Mesendoderm (in vitro differentiated cells): ENCODE results near the gene TUBA1B. TPM values are rescaled to one million over a fixed set of nuclear protein-coding genes. Genes with fewer than 3 reads are reported as not detected.
A peak's percentile ranks its signal among the peaks of the same experiment; 100 is the strongest.
"Not testable (repeated sequence)": the region's sequence is repeated elsewhere in the genome, so short reads cannot be mapped to it uniquely, and the experiment has no call there.

ENCODE experiments used
- DNase-seq: peaks from one replicate; pipeline ENCODE4 v3.0.0; 2013
- H2AK5ac ChIP-seq: 2 replicates; pipeline ENCODE4 v1.6.1; 2013; ENCODE audit warnings: low read length, inconsistent platforms
- H2BK120ac ChIP-seq: 2 replicates; pipeline ENCODE4 v1.6.1; 2013; ENCODE audit warnings: low read depth, mild to moderate bottlenecking, low read length, moderate library complexity, mixed read lengths
- H2BK15ac ChIP-seq: replicated peaks from 2 replicates; pipeline ENCODE4 v1.6.1; 2013; ENCODE audit warnings: low read depth, mild to moderate bottlenecking, moderate library complexity
- H2BK5ac ChIP-seq: 2 replicates; pipeline ENCODE4 v1.6.1; 2013; ENCODE audit warnings: low read length, inconsistent platforms
- H3K18ac ChIP-seq: 2 replicates; pipeline ENCODE4 v1.6.1; 2013; ENCODE audit warnings: mild to moderate bottlenecking, low read length, mixed read lengths
- H3K23ac ChIP-seq: one replicate; pipeline ENCODE4 v1.6.1; 2013; ENCODE audit warnings: low read length
- H3K27ac ChIP-seq: 2 replicates; pipeline ENCODE4 v1.5.1; 2013; ENCODE audit warnings: low read depth, mild to moderate bottlenecking, inconsistent platforms, low read length, moderate library complexity
- H3K27me3 ChIP-seq: 2 replicates; pipeline ENCODE4 v1.6.1; 2013; ENCODE audit warnings: low read length, control low read depth, mild to moderate bottlenecking, inconsistent platforms; ENCODE audit not compliant: insufficient read depth, poor library complexity
- H3K36me3 ChIP-seq: 2 replicates; pipeline ENCODE4 v1.6.1; 2013; ENCODE audit warnings: low read length, inconsistent platforms; ENCODE audit not compliant: control insufficient read depth, insufficient read depth
- H3K4ac ChIP-seq: one replicate; pipeline ENCODE4 v1.6.1; 2013; ENCODE audit warnings: low read depth, mild to moderate bottlenecking, low read length, moderate library complexity
- H3K4me1 ChIP-seq: 2 replicates; pipeline ENCODE4 v1.6.1; 2013; ENCODE audit warnings: low read depth, low read length, inconsistent platforms; ENCODE audit not compliant: control insufficient read depth
- H3K4me2 ChIP-seq: 2 replicates; pipeline ENCODE4 v1.6.1; 2013; ENCODE audit warnings: low read length
- H3K4me3 ChIP-seq: 2 replicates; pipeline ENCODE4 v1.5.1; 2013; ENCODE audit warnings: mild to moderate bottlenecking, low read length
- H3K56ac ChIP-seq: one replicate; pipeline ENCODE4 v1.6.1; 2013; ENCODE audit warnings: low read length
- H3K79me1 ChIP-seq: 2 replicates; pipeline ENCODE4 v1.6.1; 2013; ENCODE audit warnings: low read length, inconsistent platforms
- H3K79me2 ChIP-seq: 2 replicates; pipeline ENCODE4 v1.6.1; 2013; ENCODE audit warnings: mild to moderate bottlenecking, low read length; ENCODE audit not compliant: control insufficient read depth, insufficient read depth
- H3K9ac ChIP-seq: 2 replicates; pipeline ENCODE4 v1.6.1; 2013; ENCODE audit warnings: low read length, inconsistent platforms
- H4K5ac ChIP-seq: one replicate; pipeline ENCODE4 v1.6.1; 2013; ENCODE audit warnings: low read length
- H4K8ac ChIP-seq: one replicate; pipeline ENCODE4 v1.6.1; 2013; ENCODE audit warnings: low read depth, mild to moderate bottlenecking, control low read depth, low read length, moderate library complexity
- WGBS: extraction: QIAGEN DNeasy Blood & Tissue Kit; methylation state at CpG from one replicate; pipeline ENCODE4 v1.1.7; 2013; ENCODE audit warnings: low lambda C conversion rate, missing lambda C conversion rate; ENCODE audit not compliant: insufficient coverage; ENCODE audit errors: extremely low coverage; 5-methylcytosine and 5-hydroxymethylcytosine counted together
- polyA plus RNA-seq, 2 experiments: library from polyadenylated mRNA; stranded (reverse); fragments of 200-250 nt; gene quantifications; one replicate each; pipeline ENCODE4 v1.2.3, GENCODE V29; 2013

TUBA1B gene
- polyA plus RNA-seq (2013, experiment 1 of 2), result 2,535 TPM
- polyA plus RNA-seq (2013, experiment 2 of 2), result 2,481 TPM

- H4K8ac ChIP-seq, result no peak within 1 kb of the TSS
- H3K4ac ChIP-seq, result peak within 1 kb of the TSS; percentile 99
- peak within 1 kb of the TSS; percentile 18 for H2BK120ac ChIP-seq
- peak within 1 kb of the TSS; percentile 94 for H3K18ac ChIP-seq
- peak within 1 kb of the TSS; percentile 100 for H3K9ac ChIP-seq
- DNase-seq, result peak; percentile 94
- peaks cover 4% of the 10 kb centered on the region for H3K79me1 ChIP-seq
- peak within 1 kb of the TSS; percentile 80 for H3K4me3 ChIP-seq
- peak within 1 kb of the TSS; percentile 33 for H4K5ac ChIP-seq
- no CpG with 5 or more reads among the region's 79 CpGs for WGBS
- H3K27me3 ChIP-seq, result no peaks in the 10 kb centered on the region
- peak within 1 kb of the TSS; percentile 57 for H3K4me2 ChIP-seq
- H2BK15ac ChIP-seq, result no peak within 1 kb of the TSS
- peaks cover 8% of the 10 kb centered on the region for H3K4me1 ChIP-seq
- H3K56ac ChIP-seq, result peak within 1 kb of the TSS; percentile 99
- peaks cover 14% of the 10 kb centered on the region for H3K79me2 ChIP-seq
- peak within 1 kb of the TSS; percentile 97 for H2BK5ac ChIP-seq
- H3K36me3 ChIP-seq, result peaks cover 10% of the 10 kb centered on the region
- H3K27ac ChIP-seq, result peak within 1 kb of the TSS; percentile 95
- H3K23ac ChIP-seq, result peak within 1 kb of the TSS; percentile 83
- H2AK5ac ChIP-seq, result peak within 1 kb of the TSS; percentile 83
Observed at GRCh38 chr12:49131051-49131893, at the start of gene TUBA1B. TSS of gene TUBA1B (minus strand) at chr12:49131395. CDS start at chr12:49131300, 95 bp downstream.

GRCh38 chr12:49174218-49174617 is 43.0 kb upstream of the TUBA1B start:
- no peak for DNase-seq
- no peaks in the 10 kb centered on the region for H3K27me3 ChIP-seq
- no peaks in the 10 kb centered on the region for H3K79me1 ChIP-seq
- H3K27ac ChIP-seq, result no peak overlapping the region
- H3K4me1 ChIP-seq, result no peaks in the 10 kb centered on the region
- no peak overlapping the region for H4K5ac ChIP-seq
- H3K4me3 ChIP-seq, result no peak overlapping the region
- no peak overlapping the region for H2BK15ac ChIP-seq
- no peak overlapping the region for H3K56ac ChIP-seq
- WGBS, result no CpG with 5 or more reads among the region's 5 CpGs
- H2BK120ac ChIP-seq, result no peak overlapping the region
- H3K4ac ChIP-seq, result no peak overlapping the region
- no peak overlapping the region for H2BK5ac ChIP-seq
- no peak overlapping the region for H3K9ac ChIP-seq
- no peak overlapping the region for H4K8ac ChIP-seq
- H3K23ac ChIP-seq, result no peak overlapping the region
- H3K18ac ChIP-seq, result no peak overlapping the region
- no peaks in the 10 kb centered on the region for H3K79me2 ChIP-seq
- no peaks in the 10 kb centered on the region for H3K36me3 ChIP-seq
- H3K4me2 ChIP-seq, result no peak overlapping the region
- H2AK5ac ChIP-seq, result no peak overlapping the region

GRCh38 chr12:49170924-49171323 is 39.7 kb upstream of the TUBA1B start:
- Histone ChIP-seq H3K27ac (no peak overlapping the region), H3K23ac (no peak overlapping the region), H3K27me3 (no peaks in the 10 kb centered on the region), H2BK15ac (no peak overlapping the region), H3K4me3 (no peak overlapping the region), H4K5ac (no peak overlapping the region), H3K4ac (no peak overlapping the region), H3K9ac (no peak overlapping the region), H3K79me1 (no peaks in the 10 kb centered on the region), H3K18ac (no peak overlapping the region), H3K36me3 (no peaks in the 10 kb centered on the region), H2AK5ac (no peak overlapping the region), H4K8ac (no peak overlapping the region), H2BK120ac (no peak overlapping the region), H2BK5ac (no peak overlapping the region), H3K79me2 (no peaks in the 10 kb centered on the region), H3K56ac (no peak overlapping the region), H3K4me2 (no peak overlapping the region), H3K4me1 (no peaks in the 10 kb centered on the region)
- no peak for DNase-seq

- Histone ChIP-seq H3K4me1 (no peaks in the 10 kb centered on the region), H3K23ac (no peak overlapping the region), H3K79me1 (no peaks in the 10 kb centered on the region), H4K5ac (no peak overlapping the region), H3K56ac (no peak overlapping the region), H3K27ac (no peak overlapping the region), H3K18ac (no peak overlapping the region), H3K79me2 (no peaks in the 10 kb centered on the region), H3K36me3 (no peaks in the 10 kb centered on the region), H3K4ac (no peak overlapping the region), H4K8ac (no peak overlapping the region), H3K27me3 (no peaks in the 10 kb centered on the region), H2BK120ac (no peak overlapping the region), H3K9ac (no peak overlapping the region), H2AK5ac (no peak overlapping the region), H2BK15ac (no peak overlapping the region), H2BK5ac (no peak overlapping the region), H3K4me3 (no peak overlapping the region), H3K4me2 (no peak overlapping the region)
- no CpG with 5 or more reads among the region's 2 CpGs for WGBS
- DNase-seq, result no peak
Observed at GRCh38 chr12:49165114-49165513, 33.9 kb upstream of the TUBA1B start.

- H3K56ac ChIP-seq, H4K5ac ChIP-seq, H3K9ac ChIP-seq, DNase-seq, H3K36me3 ChIP-seq, H3K79me2 ChIP-seq, H2BK15ac ChIP-seq, H3K4me1 ChIP-seq, H3K4me2 ChIP-seq, H3K27me3 ChIP-seq, H3K23ac ChIP-seq, H2AK5ac ChIP-seq, H4K8ac ChIP-seq, H3K27ac ChIP-seq, H3K4me3 ChIP-seq, H3K18ac ChIP-seq, H3K4ac ChIP-seq, H3K79me1 ChIP-seq, H2BK5ac ChIP-seq, H2BK120ac ChIP-seq: not testable (repeated sequence)
- no CpG with 5 or more reads among the region's 4 CpGs for WGBS
Observed at GRCh38 chr12:49161901-49162300, 30.7 kb upstream of the TUBA1B start.
